Psoas muscle (tissue), 8 donors: ENCODE data around the gene SDF4. TPM values are rescaled to one million over a fixed set of nuclear protein-coding genes. Genes with fewer than 3 reads are reported as not detected.

ENCODE experiments used
- ATAC-seq, 4 donors: fragments of 200-7000 bp; cut with Tn5 transposase; one replicate each; pipeline ENCODE4 v1.9.1; 2020; ENCODE audit warnings: moderate library complexity in 3 of 4, mild to moderate bottlenecking in 2 of 4
- DNase-seq, 2 donors: peaks; one replicate each; pipeline ENCODE4 v3.0.0-alpha.2; 2020
- H3K27ac ChIP-seq: fragments of 200-600 bp; one replicate; pipeline ENCODE4 v1.8.0; 2022
- H3K27me3 ChIP-seq, 3 donors: fragments of 200-600 bp in 1 of 3; one replicate each; pipeline versions ENCODE4 v1.6.1 to v1.8.0; 2013 to 2022; ENCODE audit warnings: low read length in 2 of 3, mild to moderate bottlenecking in 2 of 3, moderate library complexity in 1 of 3; ENCODE audit not compliant: insufficient read depth in 3 of 3
- H3K36me3 ChIP-seq, 2 donors: fragments of 200-600 bp in 1 of 2; one replicate each; pipeline versions ENCODE4 v1.6.1 to v1.8.0; 2013 to 2022; ENCODE audit warnings: low read depth in 1 of 2, mild to moderate bottlenecking in 1 of 2, moderate library complexity in 1 of 2; ENCODE audit not compliant: insufficient read depth in 1 of 2
- H3K4me1 ChIP-seq: fragments of 200-600 bp; one replicate; pipeline ENCODE4 v1.8.0; 2022
- H3K4me3 ChIP-seq: fragments of 200-600 bp; one replicate; pipeline ENCODE4 v1.8.0; 2022; ENCODE audit warnings: mild to moderate bottlenecking
- H3K9me3 ChIP-seq: fragments of 200-600 bp; one replicate; pipeline ENCODE4 v1.8.0; 2022
- CTCF ChIP-seq: fragments of 200-600 bp; IDR thresholded peaks from one replicate; pipeline ENCODE4 v1.8.0; 2022; ENCODE audit warnings: antibody characterized with exemption
- WGBS, 3 donors: extraction: QIAGEN DNeasy Blood & Tissue Kit; methylation state at CpG; one replicate each; pipeline versions ENCODE4 v1.1.6 to v1.1.7; 2013; 5-methylcytosine and 5-hydroxymethylcytosine counted together
- intact Hi-C, 2 donors: fragments of 100-400 bp; cut with DNase I; formaldehyde crosslinking; loops; one replicate each; pipeline versions ENCODE4 v1.11.0 to v1.14.2; 2022
- polyA plus RNA-seq, 3 donors: library from polyadenylated mRNA; stranded (reverse); fragments of 200-250 nt; gene quantifications; one replicate each; pipeline ENCODE4 v1.2.3, GENCODE V29; 2013
- total RNA-seq, 4 donors: library from RNA; stranded (reverse); fragmentation: NEBNext Ultra II Directional in 2 of 4; extraction: Animal tissue kit (Norgen Biotek cat#: 25700) in 2 of 4; gene quantifications; one replicate each; pipeline versions ENCODE4 v1.2.1 to v1.2.4, GENCODE V29; 2021 to 2023
- donor health status: healthy with polysubstance abuse.
- donor health status: DM: no; HTN: no; CAD: no; lungs with moderate emphysema.
- donor health status: Bipolar disorder and iron deficiency.
- donor health status: healthy.
- donor health status: DM: yes; HTN: yes; CAD: no.
- donor health status: DM: no; HTN: no; CAD: no.
- donor health status: DM: no; HTN: no; CAD: no.
- donor health status: DM: yes; HTN: yes; CAD: no.

The SDF4 gene
- total and polyA plus RNA-seq, 7 donors, result 67.5 to 129 (median 85.9) TPM

GRCh38 chr1:1232796-1233566 is 1.2 kb upstream of the SDF4 start:
- Histone ChIP-seq H3K27ac (no peak overlapping the region), H3K27me3 (peaks cover 0 to 7% (median 0%) of the 10 kb centered on the region in 3 donors), H3K4me3 (peak overlapping the region; percentile 57), H3K4me1 (peaks cover 24% of the 10 kb centered on the region), H3K9me3 (peaks cover 7% of the 10 kb centered on the region), H3K36me3 (peaks cover 7 to 11% of the 10 kb centered on the region in 2 donors)
- WGBS, 3 donors, result 79 to 84% (median 81%) methylated on average over 75 to 98 of the region's 98 CpGs
- ATAC-seq (no peak), DNase-seq (no peak)
- intact Hi-C loops, result loop anchor here (5.0 kb wide), 1 partner anchor 39 kb away; the partner anchor contains the start of gene UBE2J2 (in 2 of the 2)
- TF ChIP-seq CTCF, result no peak

GRCh38 chr1:1232208-1232795 is 501 bp upstream of the SDF4 start, which contains the start of gene B3GALT6:
Gene B3GALT6, plus strand, starts transcription at chr1:1232237. Its CDS starts 42 bp downstream, at chr1:1232279.
- peaks cover 7 to 18% of the 10 kb centered on the region in 2 donors for H3K36me3 ChIP-seq
- H3K4me1 ChIP-seq, result peaks cover 24% of the 10 kb centered on the region
- H3K9me3 ChIP-seq, result peaks cover 7% of the 10 kb centered on the region
- TF ChIP-seq CTCF, result no peak
- H3K4me3 ChIP-seq, result peak within 1 kb of the TSS; percentile 91
- DNase-seq (no peak), ATAC-seq (no peak)
- peaks cover 0 to under 1% (median 0%) of the 10 kb centered on the region in 3 donors for H3K27me3 ChIP-seq
- WGBS, 3 donors, result 0 to 12% (median 7%) methylated on average over 39 to 100 of the region's 100 CpGs
- intact Hi-C loops, result loop anchor here (5.0 kb wide), 1 partner anchor 40 kb away; the partner anchor contains the start of gene UBE2J2 (in 2 of the 2)
- peak within 1 kb of the TSS; percentile 96 for H3K27ac ChIP-seq

GRCh38 chr1:1230656-1231399 is 973 bp downstream of the SDF4 start:
- H3K27me3 ChIP-seq, result no peaks in the 10 kb centered on the region
- peak; percentile 6 for TF ChIP-seq CTCF
- intact Hi-C loops, result loop anchor here (5.0 kb wide), 1 partner anchor 41 kb away; the partner anchor contains the start of gene UBE2J2 (in 2 of the 2)
- peaks cover 24% of the 10 kb centered on the region for H3K4me1 ChIP-seq
- H3K36me3 ChIP-seq, result peaks cover 7 to 28% of the 10 kb centered on the region in 2 donors
- ATAC-seq (peak in 3 of 4 donors; percentile 25 to 47 (median 36)), DNase-seq (no peak)
- peak overlapping the region; percentile 96 for H3K27ac ChIP-seq
- H3K9me3 ChIP-seq, result peaks cover 7% of the 10 kb centered on the region
- WGBS, 3 donors, result 9 to 13% (median 10%) methylated on average over 24 of the region's 24 CpGs
- H3K4me3 ChIP-seq, result peak overlapping the region; percentile 91

- TF ChIP-seq CTCF, result no peak
These were observed 2.0 kb downstream of the SDF4 start for GRCh38 chr1:1229770-1230169.

More at GRCh38 chr1:1229770-1230169, 2.0 kb downstream of the SDF4 start:
- Histone ChIP-seq H3K9me3 (peaks cover 7% of the 10 kb centered on the region), H3K36me3 (peaks cover 7 to 31% of the 10 kb centered on the region in 2 donors), H3K4me1 (peaks cover 26% of the 10 kb centered on the region), H3K4me3 (peak overlapping the region; percentile 91), H3K27ac (no peak overlapping the region), H3K27me3 (no peaks in the 10 kb centered on the region)
- ATAC-seq (no peak), DNase-seq (no peak)
- intact Hi-C loops, result loop anchor here (5.0 kb wide), 1 partner anchor 43 kb away; the partner anchor contains the start of gene UBE2J2 (in 2 of the 2)
- 85 to 87% (median 86%) methylated on average over 19 of the region's 19 CpGs for WGBS, 3 donors
